CD1c-positive myeloid dendritic cell (primary cell): ENCODE results near the gene LIF.
"Not testable (repeated sequence)": the region's sequence is repeated elsewhere in the genome, so short reads cannot be mapped to it uniquely, and the experiment has no call there.

Source experiments
- DNase-seq: peaks from one replicate; pipeline ENCODE4 v3.0.0-alpha.2; 2016; ENCODE audit errors: extremely low spot score

LIF gene

GRCh38 chr22:30241576-30242371 is 4.8 kb downstream of the LIF start:
- DNase-seq: no peak

GRCh38 chr22:30240541-30241417 is 5.8 kb downstream of the LIF start:
- DNase-seq: no peak

GRCh38 chr22:30239488-30240405 is 6.8 kb downstream of the LIF start:
- DNase-seq: no peak

- no peak for DNase-seq
Observed at GRCh38 chr22:30238661-30239487, 7.7 kb downstream of the LIF start.

GRCh38 chr22:30238136-30238535 is 8.4 kb downstream of the LIF start:
- no peak for DNase-seq

- DNase-seq: no peak
Observed at GRCh38 chr22:30236875-30237274, 9.7 kb downstream of the LIF start.

- DNase-seq: no peak
Observed at GRCh38 chr22:30235687-30236170, 10.8 kb downstream of the LIF start.

GRCh38 chr22:30234786-30235470 is 11.6 kb downstream of the LIF start:
- no peak for DNase-seq

- not testable (repeated sequence) for DNase-seq
Observed at GRCh38 chr22:30234325-30234724, 12.2 kb downstream of the LIF start.

- no peak for DNase-seq
Observed at GRCh38 chr22:30233582-30233981, 13.0 kb downstream of the LIF start.

GRCh38 chr22:30232716-30233218 is 13.8 kb downstream of the LIF start:
- DNase-seq: no peak

- no peak for DNase-seq
Observed at GRCh38 chr22:30230787-30231461, 15.6 kb downstream of the LIF start.

GRCh38 chr22:30230330-30230729 is 16.2 kb downstream of the LIF start:
- no peak for DNase-seq

GRCh38 chr22:30228509-30229359 is 17.8 kb downstream of the LIF start:
- DNase-seq: no peak

- no peak for DNase-seq
Observed at GRCh38 chr22:30227438-30228228, 18.9 kb downstream of the LIF start.

- DNase-seq: no peak
Observed at GRCh38 chr22:30226192-30226832, 20.2 kb downstream of the LIF start.
